ENCODE measurements around the gene TTC22.

DNA sequence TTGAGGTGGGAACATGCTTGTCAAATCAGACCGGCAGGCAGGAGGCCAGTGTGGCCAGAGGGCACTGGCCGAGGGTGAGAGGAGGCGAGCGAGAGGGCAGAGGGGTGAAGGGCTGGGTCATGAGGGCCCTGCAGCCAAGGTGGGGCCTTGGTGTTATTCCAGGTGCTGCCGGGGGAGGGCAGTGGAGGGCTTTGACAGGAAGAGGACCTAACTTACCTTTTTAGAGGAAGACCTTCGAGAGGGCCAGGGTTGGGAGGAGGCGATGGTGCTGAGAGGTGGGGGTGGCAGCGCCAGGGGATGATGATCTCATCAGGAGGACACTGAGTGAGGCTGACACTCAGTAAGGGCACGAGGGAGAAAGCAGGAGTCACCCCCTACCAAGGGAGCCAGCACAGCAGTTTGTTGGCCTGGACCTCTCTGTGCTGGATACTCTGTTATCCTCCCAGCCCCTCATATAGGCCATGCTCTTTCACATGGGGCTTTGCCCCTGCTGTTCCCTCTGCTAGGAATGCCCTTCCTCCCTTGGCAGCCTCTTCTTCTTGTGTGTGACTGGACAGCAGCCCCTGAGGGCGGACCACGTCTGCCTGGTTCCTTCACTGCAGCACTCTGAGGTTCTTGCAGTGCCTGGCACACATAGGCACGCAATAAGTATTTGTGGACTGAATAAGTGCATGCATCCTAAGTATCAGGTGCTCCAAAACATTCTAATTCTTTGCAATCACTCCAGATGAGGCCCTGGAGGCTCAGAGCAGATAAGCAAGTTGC lies 7.5 kb upstream of the TTC22 start:
- TF ChIP-seq POLR2A (IDR thresholded peaks at IDR 0.05) (no peak), CTCF (IDR thresholded peaks at IDR 0.05) (no peak)
